Measurements from ENCODE around the gene LZTR1.

GRCh38 chr22:21030032-21030431 lies 47.9 kb downstream of the LZTR1 start:
- TF ChIP-seq GATA2 (IDR thresholded peaks at IDR 0.05; ENCODE audit: low read depth, low read length) (no peak), GATA3 (IDR thresholded peaks at IDR 0.05; ENCODE audit: low read depth, low read length) (no peak)

Measured in SH-SY5Y (cell line).